D721Med (cell line): ENCODE results near the gene RPS3.

ENCODE experiments used
- DNase-seq: peaks from one replicate; pipeline ENCODE4 v3.0.0; 2011; ENCODE audit warnings: low spot score; ENCODE audit not compliant: insufficient read length
- FAIRE-seq: peaks from 2 replicates; lab custom pipeline; 2011; peaks lifted over from hg19 to GRCh38; lab: Jason Lieb, UNC
- TF ChIP-seq, protein P1 (sequence below): IDR thresholded peaks from 2 replicates; pipeline ENCODE4 v1.5.1; 2012; ENCODE audit warnings: mild to moderate bottlenecking, control low read depth; ENCODE audit not compliant: insufficient read depth; ENCODE audit errors: missing control alignments

RPS3 gene

DNA sequence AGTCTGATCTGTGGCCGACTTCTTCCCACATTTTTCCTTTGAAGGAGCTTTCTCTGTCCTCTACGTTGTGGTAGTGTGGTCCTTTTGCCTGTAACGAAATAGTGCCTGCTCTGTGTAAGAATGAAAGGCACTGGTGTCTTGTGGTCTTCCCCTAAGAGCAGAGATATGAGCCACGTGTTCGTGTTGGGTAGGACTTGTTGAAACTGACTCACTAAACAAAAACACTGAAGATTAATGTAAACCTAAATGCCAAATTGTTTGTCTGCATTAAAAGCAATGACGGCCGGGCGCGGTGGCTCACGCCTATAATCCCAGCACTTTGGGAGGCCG, 10.1 kb upstream of the RPS3 start:
- FAIRE-seq (no peak), DNase-seq (no peak)
- TF ChIP-seq, protein P1, sequence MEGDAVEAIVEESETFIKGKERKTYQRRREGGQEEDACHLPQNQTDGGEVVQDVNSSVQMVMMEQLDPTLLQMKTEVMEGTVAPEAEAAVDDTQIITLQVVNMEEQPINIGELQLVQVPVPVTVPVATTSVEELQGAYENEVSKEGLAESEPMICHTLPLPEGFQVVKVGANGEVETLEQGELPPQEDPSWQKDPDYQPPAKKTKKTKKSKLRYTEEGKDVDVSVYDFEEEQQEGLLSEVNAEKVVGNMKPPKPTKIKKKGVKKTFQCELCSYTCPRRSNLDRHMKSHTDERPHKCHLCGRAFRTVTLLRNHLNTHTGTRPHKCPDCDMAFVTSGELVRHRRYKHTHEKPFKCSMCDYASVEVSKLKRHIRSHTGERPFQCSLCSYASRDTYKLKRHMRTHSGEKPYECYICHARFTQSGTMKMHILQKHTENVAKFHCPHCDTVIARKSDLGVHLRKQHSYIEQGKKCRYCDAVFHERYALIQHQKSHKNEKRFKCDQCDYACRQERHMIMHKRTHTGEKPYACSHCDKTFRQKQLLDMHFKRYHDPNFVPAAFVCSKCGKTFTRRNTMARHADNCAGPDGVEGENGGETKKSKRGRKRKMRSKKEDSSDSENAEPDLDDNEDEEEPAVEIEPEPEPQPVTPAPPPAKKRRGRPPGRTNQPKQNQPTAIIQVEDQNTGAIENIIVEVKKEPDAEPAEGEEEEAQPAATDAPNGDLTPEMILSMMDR: no peak

DNA sequence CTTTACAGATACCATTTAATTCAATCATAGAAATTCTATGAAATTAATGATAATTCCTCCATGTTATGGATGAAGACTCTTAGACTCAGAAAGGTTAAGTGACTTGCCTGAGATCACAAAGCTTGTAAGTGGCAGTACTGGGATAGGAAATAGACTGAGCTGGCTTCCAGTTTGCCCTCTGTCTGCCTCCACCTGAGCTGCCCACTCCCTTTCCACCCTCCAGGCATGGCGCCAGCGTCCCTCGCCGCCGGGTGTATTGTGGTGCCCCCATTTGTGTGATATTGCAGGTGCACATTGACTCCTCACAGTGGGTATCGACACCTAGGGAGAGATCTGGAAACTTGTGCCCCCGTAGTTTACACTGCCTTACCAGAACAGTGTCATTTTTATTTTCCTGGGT, 9.4 kb upstream of the RPS3 start:
- TF ChIP-seq, protein P1: no peak
- DNase-seq (no peak), FAIRE-seq (no peak)

DNA sequence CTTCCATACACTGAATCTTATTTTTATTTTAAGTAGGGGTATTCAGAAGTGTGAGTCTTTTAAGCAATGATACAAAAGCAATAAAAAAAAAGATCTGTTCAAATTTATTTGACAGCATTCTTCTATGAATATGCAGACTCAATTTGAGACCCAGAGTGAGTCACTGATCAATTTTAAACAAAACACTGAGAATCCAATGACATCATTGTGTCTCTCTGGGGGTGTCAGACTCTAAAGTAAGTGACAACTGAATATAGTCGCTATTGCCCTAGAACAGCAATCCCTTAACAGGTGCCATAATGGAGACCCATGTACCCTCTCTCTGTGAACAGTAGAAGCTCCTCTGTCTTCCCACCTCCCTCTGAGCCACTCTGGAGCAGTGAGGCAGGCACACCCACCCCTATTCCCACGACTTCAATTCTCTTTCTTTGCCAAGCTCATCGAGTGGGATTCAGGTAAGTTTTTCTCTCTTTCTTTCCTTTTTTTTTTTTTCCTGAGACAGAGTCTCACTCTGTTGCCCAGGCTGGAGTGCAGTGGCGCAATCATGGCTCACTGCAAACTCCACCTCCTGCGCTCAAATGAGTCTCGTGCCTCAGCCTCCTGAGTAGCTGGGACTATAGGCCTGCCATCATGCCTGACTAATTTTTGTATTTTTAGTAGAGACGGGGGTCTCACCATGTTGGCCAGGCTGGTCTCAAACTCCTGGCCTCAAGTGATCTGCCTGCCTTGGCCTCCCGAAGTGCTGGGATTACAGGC, 5.1 kb upstream of the RPS3 start:
- TF ChIP-seq, protein P1: no peak
- FAIRE-seq (no peak), DNase-seq (no peak)

DNA sequence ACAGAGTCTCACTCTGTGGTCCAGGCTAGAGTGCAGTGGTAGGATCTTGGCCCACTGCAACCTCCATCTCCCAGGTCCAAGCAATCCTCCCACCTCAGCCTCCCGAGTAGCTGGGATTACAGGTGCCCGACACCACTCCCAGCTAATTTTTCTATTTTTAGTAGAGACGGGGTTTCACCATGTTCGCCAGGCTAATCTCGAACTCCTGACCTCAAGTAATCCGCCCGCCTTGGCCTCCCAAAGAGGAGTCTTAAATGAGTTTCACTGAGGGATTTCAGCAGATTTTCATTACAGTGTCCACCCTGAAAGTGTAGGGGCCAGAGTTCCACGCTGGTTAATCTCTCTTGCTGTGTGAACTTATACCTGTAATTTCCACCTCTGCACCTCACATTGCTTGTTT, 412 bp upstream of the RPS3 start:
- no peak for DNase-seq
- no peak for FAIRE-seq
- TF ChIP-seq, protein P1: no peak

DNA sequence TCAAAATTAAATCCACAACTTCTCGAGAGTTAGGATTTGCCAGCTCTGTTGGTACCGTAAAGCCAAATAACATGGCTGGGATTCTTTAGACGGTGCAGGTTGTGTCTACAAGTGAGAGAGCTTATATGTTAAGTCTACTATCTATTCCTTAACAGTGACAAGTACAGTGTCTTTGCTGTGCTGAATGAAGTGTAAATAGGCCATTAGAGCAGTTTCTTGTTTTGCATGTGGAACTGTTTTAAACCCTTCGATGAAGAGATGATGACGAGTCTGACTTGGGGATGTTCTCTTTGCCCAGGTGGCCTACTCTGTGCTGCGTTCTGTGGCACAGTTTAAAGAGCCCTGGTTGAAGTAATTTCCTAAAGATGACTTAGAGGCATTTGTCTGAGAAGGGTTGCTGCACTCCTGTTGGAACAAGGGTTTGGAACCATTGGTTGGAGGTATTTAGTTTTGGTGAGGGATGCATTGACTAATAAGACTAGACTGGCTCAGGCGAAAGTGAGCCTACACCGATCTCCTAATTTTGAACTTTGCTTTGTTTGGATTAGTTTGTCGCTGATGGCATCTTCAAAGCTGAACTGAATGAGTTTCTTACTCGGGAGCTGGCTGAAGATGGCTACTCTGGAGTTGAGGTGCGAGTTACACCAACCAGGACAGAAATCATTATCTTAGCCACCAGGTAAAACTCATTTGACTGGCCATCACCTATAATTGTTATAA, 988 bp downstream of the RPS3 start:
- FAIRE-seq: no peak
- TF ChIP-seq, protein P1: no peak
- DNase-seq: no peak

DNA sequence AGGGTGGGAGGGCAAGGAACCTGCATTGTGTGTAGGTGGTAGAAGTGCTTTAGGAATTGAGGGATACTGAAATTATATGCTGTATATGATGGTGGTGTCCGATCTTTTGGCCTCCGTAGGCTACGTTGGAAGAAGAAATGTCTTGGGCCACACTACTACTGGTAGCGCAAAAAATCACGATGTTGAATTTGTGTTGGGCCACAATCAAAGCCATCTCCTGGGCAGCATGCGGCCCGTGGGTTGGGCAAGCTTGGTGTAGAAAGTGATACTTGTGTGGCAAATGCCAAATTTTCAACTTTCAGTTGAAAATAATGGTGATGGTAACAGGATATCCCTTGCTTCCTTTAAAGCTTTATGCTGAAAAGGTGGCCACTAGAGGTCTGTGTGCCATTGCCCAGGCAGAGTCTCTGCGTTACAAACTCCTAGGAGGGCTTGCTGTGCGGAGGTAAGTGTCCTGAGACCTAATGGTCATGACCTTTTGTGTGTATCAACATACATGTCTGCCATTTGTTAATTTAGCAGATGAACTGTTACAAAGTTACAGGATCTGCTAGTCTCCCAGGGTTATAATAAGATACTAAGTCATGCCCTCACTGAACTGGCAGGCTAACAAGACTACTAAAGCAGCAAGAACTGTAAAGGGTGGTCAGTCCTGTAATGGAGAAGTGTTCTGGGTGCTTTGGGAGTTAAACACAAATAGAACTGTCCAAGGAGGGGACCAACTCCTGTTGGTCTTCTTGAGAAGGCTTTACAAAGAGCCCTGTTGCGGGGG, 2.9 kb downstream of the RPS3 start:
- no peak for FAIRE-seq
- DNase-seq: no peak
- TF ChIP-seq, protein P1: no peak

DNA sequence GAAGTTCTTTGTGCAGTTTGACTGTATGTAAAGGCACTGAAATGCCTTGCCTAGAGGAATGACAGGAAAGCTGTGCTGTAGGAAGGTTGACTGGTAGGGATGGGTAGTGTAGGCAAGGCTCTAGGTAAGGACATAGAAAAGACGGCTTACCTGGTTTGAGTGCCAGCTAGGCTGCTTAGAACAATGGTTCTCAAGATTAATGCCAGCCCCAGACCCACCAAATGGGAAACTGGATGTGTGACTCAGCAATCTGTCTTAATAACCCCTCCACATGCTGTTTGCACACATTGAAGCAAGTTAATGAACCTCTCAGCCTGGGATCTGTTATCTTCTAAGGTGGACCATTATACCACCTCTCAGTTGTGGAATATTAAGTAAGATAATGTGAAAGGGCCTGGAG, 3.7 kb downstream of the RPS3 start:
- DNase-seq (no peak), FAIRE-seq (no peak)
- TF ChIP-seq, protein P1: no peak
